ENCODE measurements around the gene ETV1.

Gene ETV1

DNA sequence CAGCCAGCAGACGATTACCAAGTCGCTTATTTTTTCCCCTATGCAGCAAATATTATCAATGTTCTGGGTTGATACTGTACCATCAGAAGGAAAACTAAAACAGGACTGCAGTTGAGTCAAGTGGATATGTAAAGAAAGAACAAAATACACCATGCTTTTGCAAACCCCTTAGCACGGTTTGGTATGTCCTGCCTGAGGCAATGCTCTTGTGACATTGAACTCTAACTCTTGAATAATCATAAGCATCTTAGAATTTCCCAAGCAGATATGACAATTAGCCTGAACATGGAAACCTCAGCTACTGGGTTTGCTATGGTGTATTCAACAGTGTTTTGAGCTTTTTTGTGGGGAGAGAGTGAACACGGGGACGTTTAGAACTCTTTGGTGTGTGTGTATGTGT, 107.4 kb downstream of the ETV1 start:
- no peak overlapping the region for H3K4me3 ChIP-seq (ENCODE audit: control insufficient read depth, low read depth, low read length)
- TF ChIP-seq, protein P1, sequence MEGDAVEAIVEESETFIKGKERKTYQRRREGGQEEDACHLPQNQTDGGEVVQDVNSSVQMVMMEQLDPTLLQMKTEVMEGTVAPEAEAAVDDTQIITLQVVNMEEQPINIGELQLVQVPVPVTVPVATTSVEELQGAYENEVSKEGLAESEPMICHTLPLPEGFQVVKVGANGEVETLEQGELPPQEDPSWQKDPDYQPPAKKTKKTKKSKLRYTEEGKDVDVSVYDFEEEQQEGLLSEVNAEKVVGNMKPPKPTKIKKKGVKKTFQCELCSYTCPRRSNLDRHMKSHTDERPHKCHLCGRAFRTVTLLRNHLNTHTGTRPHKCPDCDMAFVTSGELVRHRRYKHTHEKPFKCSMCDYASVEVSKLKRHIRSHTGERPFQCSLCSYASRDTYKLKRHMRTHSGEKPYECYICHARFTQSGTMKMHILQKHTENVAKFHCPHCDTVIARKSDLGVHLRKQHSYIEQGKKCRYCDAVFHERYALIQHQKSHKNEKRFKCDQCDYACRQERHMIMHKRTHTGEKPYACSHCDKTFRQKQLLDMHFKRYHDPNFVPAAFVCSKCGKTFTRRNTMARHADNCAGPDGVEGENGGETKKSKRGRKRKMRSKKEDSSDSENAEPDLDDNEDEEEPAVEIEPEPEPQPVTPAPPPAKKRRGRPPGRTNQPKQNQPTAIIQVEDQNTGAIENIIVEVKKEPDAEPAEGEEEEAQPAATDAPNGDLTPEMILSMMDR (IDR thresholded peaks at IDR 0.05; ENCODE audit: control insufficient read depth, insufficient read depth, low read depth, low read length, missing control alignments) = no peak
- DNase-seq (ENCODE audit: low read depth) = no peak

DNA sequence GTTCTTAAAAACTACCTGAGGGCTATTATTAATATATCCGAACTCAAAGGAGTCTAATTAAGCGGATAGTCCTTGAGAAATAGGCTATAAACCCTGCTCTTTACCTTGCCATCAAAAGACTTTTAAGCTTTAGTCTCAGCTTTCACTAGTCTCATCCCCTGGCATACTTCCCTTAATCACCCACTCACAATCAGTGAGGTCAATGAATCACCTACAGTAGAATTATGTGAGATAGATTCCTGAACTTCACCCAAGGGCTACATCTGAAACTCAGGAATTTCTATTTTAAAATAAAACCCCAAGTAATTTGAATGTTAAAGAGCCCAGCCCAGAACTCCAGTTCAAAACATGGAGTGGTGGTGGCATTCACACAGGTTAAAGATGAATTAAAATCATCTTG, 108.7 kb downstream of the ETV1 start:
- TF ChIP-seq, protein P1 (IDR thresholded peaks at IDR 0.05; ENCODE audit: control insufficient read depth, insufficient read depth, low read depth, low read length, missing control alignments) = no peak
- no peak overlapping the region for H3K4me3 ChIP-seq (ENCODE audit: control insufficient read depth, low read depth, low read length)
- DNase-seq (ENCODE audit: low read depth) = peak; percentile 39

DNA sequence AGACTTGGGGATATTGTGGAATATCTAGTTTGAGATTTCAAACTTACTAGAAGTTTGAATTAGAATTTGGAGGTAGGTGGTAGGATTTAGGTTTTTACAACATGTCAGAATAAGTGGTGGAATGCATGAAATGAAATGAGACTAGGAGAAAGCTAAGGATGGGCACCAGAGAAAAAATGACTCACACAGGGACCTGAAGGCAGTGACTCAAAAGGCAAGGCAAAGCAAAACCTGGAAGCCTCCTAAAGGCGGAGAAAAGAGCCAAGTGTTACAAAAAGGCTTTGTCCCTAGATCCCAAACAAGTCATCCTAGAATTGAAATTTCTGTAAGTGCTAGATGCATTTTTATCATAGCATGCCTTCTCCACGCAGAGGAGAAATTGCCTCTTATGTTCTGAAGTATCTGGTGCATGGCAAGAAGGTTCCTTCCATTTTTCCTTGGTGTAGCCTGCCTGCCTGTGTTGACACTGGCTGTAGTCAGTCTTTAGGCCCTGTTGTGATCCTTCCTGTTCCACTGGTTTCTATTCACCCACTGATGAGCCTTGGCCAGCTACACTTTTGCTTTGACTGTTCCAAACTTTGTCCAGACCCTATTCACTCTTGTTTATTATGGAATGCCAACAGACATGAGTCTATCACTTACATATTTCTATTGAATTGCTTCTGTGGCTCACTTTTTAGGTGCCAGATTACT, 109.3 kb downstream of the ETV1 start:
- peak; percentile 11 for DNase-seq (ENCODE audit: low read depth)
- no peak overlapping the region for H3K4me3 ChIP-seq (ENCODE audit: control insufficient read depth, low read depth, low read length)
- TF ChIP-seq, protein P1 (IDR thresholded peaks at IDR 0.05; ENCODE audit: control insufficient read depth, insufficient read depth, low read depth, low read length, missing control alignments) = no peak

DNA sequence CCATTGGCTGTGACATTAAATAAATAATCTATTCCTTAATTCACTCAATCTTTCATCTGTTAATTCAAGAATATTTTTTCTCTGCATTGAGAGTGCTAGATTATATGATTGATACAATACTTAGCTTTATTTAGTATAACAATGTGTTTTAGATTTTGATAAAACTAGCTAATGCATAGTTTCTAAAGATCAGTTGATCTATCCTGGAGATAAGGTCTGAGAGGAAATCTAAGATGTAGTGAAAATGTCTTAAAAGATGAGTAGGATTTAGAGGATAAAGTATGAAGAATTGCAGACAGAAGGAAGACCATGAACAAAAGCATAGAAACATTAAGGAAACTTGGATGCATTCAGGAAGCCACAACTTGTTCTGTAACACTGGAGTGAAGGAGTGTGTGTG, 110.3 kb downstream of the ETV1 start:
- DNase-seq (ENCODE audit: low read depth) = no peak

DNA sequence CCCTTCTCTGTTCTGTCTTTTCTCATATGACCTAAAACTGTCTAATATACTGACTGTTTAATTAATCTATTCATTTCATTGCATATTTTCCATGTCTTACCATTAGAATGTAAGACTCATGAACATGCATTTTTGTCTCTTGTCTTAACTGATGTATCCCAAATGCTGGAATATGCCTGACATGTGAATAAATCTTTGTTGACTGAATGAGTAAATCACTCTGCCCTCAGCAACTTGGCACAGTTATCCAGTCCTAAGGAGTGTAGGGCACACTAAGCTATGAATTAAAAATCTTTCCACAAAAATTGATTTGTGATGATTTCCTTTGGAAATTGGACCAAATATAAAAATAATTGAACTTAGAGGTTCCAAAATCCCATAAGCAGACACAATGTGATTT, 111.3 kb downstream of the ETV1 start:
- TF ChIP-seq, protein P1 (IDR thresholded peaks at IDR 0.05; ENCODE audit: control insufficient read depth, insufficient read depth, low read depth, low read length, missing control alignments) = no peak
- DNase-seq (ENCODE audit: low read depth) = no peak
- no peak overlapping the region for H3K4me3 ChIP-seq (ENCODE audit: control insufficient read depth, low read depth, low read length)

More for the DNA sequence above, 110.3 kb downstream of the ETV1 start:
- no peak overlapping the region for H3K4me3 ChIP-seq (ENCODE audit: control insufficient read depth, low read depth, low read length)
- TF ChIP-seq, protein P1 (IDR thresholded peaks at IDR 0.05; ENCODE audit: control insufficient read depth, insufficient read depth, low read depth, low read length, missing control alignments) = no peak

DNA sequence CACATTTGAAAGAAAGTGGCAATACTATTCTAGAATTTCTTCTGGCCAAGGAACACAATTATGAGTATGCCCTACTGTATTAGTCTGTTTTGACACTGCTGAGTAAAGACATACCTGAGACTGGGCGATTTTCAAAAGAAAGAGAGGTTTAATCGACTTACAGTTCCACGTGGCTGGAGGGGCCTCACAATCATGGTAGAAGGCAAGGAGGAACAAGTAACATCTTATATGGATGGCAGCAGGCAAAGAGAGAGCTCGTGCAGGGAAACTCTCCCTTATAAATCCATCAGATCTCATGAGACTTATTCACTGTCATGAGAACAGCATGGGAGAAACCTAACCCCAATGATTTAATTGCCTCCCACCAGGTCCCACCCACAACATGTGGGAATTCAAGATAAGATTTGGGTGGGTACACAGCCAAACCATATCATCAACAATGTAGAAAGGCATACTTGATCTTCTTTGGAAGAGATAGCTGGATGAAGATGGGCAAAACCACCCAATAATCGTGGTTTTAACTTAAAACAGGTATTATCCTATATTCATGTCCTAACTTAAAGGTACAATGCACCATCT, 113.9 kb downstream of the ETV1 start:
- DNase-seq (ENCODE audit: low read depth) = no peak
- TF ChIP-seq, protein P1 (IDR thresholded peaks at IDR 0.05; ENCODE audit: control insufficient read depth, insufficient read depth, low read depth, low read length, missing control alignments) = no peak
- no peak overlapping the region for H3K4me3 ChIP-seq (ENCODE audit: control insufficient read depth, low read depth, low read length)

Data from AG09309 (cell line).